Measurements from ENCODE around the gene DNAJC22.

Gene DNAJC22

DNA sequence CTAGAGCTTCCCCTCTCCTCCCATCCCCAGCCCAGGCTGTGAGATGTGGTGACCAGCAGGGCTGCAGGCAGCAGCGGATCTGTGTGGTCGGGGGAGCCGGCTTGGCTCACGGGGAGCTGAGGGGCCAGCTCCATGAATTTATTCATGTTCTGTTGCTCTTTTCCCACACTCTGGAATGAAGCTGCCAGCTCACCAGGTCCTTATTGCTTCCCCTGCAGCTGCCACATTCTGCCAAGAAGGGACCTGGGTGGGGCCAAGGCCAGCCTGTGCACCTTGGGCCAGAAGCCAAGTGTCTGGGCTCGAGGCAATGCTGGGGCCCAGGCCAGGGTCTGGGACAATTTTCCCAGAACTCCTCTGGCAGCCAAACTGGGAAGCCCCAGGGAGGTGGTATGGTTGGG, 7.2 kb upstream of the DNAJC22 start:
- Histone ChIP-seq H3K4me3 (ENCODE audit: low read depth, low read length) (no peak overlapping the region), H3K36me3 (no peaks in the 10 kb centered on the region), H3K9me3 (no peaks in the 10 kb centered on the region), H3K27me3 (peaks cover 5% of the 10 kb centered on the region; the same call in 1 of the 2 replicates), H3K4me1 (peaks cover 14% of the 10 kb centered on the region)
- no peak for TF ChIP-seq CTCF (IDR thresholded peaks at IDR 0.05; ENCODE audit: low read depth, low read length)
- DNase-seq: no peak

- no peak for TF ChIP-seq CTCF (IDR thresholded peaks at IDR 0.05; ENCODE audit: low read depth, low read length)
- no peak overlapping the region for H3K4me3 ChIP-seq (ENCODE audit: low read depth, low read length)
- peaks cover 5% of the 10 kb centered on the region; the same call in 1 of the 2 replicates for H3K27me3 ChIP-seq
- H3K9me3 ChIP-seq: no peaks in the 10 kb centered on the region
- no peaks in the 10 kb centered on the region for H3K36me3 ChIP-seq
- DNase-seq: no peak
- H3K4me1 ChIP-seq: peaks cover 14% of the 10 kb centered on the region
Observed at GRCh38 chr12:49340095-49340870, 6.4 kb upstream of the DNAJC22 start.

- peaks cover 12% of the 10 kb centered on the region for H3K27me3 ChIP-seq
- H3K9me3 ChIP-seq: no peaks in the 10 kb centered on the region
- H3K4me3 ChIP-seq (ENCODE audit: low read depth, low read length): no peak overlapping the region
- DNase-seq: no peak
- peaks cover 17% of the 10 kb centered on the region for H3K4me1 ChIP-seq
- no peak for TF ChIP-seq CTCF (IDR thresholded peaks at IDR 0.05; ENCODE audit: low read depth, low read length)
- no peaks in the 10 kb centered on the region for H3K36me3 ChIP-seq
Observed at GRCh38 chr12:49340971-49341776, 5.5 kb upstream of the DNAJC22 start.

- no peaks in the 10 kb centered on the region for H3K36me3 ChIP-seq
- no peak for TF ChIP-seq CTCF (IDR thresholded peaks at IDR 0.05; ENCODE audit: low read depth, low read length)
- peaks cover 16% of the 10 kb centered on the region for H3K27me3 ChIP-seq
- DNase-seq: no peak
- H3K4me1 ChIP-seq: peaks cover 17% of the 10 kb centered on the region
- H3K9me3 ChIP-seq: no peaks in the 10 kb centered on the region
- H3K4me3 ChIP-seq (ENCODE audit: low read depth, low read length): peak overlapping the region; percentile 53
Observed at GRCh38 chr12:49341777-49342065, 5.0 kb upstream of the DNAJC22 start.

DNA sequence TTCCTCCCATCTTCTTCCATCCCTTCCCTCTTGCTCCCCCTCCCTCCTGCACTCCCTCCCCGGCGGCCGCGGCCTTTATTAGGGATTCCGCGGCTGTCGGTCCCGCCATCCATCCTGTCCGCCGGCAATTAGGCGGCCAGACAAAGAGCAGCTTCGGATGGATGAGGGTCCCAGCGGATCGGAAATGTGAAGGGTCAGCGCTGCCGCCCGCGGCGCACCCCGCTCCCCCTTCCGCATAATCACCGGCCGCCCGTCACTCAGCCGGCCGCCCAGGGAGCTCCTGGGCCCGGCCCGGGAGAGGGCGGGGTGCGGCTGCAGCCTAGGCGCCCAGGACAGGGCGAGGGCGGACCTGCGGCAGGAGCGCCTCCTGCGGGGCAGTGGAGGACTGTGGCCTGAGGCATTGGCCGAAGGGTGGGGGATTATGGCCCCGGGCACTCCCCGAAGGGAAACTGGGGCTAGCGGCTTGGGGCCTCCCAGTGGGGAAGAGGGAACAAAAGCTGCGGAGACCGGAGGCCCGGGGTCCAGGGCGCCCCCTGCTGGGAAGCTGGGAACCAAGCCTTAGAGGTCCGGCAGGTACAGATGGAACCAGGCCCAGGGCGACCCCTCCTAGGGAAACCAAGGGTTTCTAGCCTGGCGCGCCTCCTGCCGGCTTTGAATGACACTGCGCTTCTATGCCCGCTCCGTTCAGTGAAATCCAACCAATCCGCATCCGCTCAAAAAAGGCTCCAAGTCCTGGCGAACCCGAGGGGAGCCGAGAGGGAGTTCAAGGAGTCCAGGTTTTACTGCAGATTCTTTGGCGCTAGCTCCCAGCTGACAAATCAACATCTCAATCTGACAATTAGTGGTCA, 4.4 kb upstream of the DNAJC22 start:
- H3K27me3 ChIP-seq: peaks cover 20% of the 10 kb centered on the region
- peak overlapping the region; percentile 57 for H3K4me3 ChIP-seq (ENCODE audit: low read depth, low read length)
- peak; percentile 89 for TF ChIP-seq CTCF (IDR thresholded peaks at IDR 0.05; ENCODE audit: low read depth, low read length)
- H3K4me1 ChIP-seq: peaks cover 20% of the 10 kb centered on the region
- no peaks in the 10 kb centered on the region for H3K36me3 ChIP-seq
- H3K9me3 ChIP-seq: no peaks in the 10 kb centered on the region
- peak; percentile 97 for DNase-seq
